Parathyroid adenoma (tissue), 2 donors: ENCODE data around the gene ALPL.

Source experiments
- H2AFZ ChIP-seq: fragments of 300-600 bp; sonication (generic); one replicate; pipeline ENCODE4 v1.7.0; 2017; ENCODE audit warnings: antibody characterized with exemption, mild to moderate bottlenecking
- H3K27ac ChIP-seq: fragments of 300-600 bp; sonication (generic); one replicate; pipeline ENCODE4 v1.7.0; 2017
- H3K27me3 ChIP-seq: fragments of 300-600 bp; sonication (generic); one replicate; pipeline ENCODE4 v1.7.0; 2017; ENCODE audit warnings: low read length; ENCODE audit not compliant: control insufficient read depth, insufficient read depth
- H3K36me3 ChIP-seq: fragments of 300-600 bp; sonication (generic); one replicate; pipeline ENCODE4 v1.7.0; 2017; ENCODE audit warnings: low read length; ENCODE audit not compliant: control insufficient read depth, insufficient read depth
- H3K4me1 ChIP-seq: fragments of 300-600 bp; sonication (generic); one replicate; pipeline ENCODE4 v1.7.0; 2017; ENCODE audit warnings: control low read depth
- H3K4me2 ChIP-seq: fragments of 300-600 bp; sonication (generic); one replicate; pipeline ENCODE4 v1.7.0; 2017; ENCODE audit warnings: low read length
- H3K4me3 ChIP-seq: fragments of 300-600 bp; sonication (generic); one replicate; pipeline ENCODE4 v1.7.0; 2017; ENCODE audit warnings: low read depth, low read length
- H3K79me2 ChIP-seq: fragments of 300-600 bp; sonication (generic); one replicate; pipeline ENCODE4 v1.7.0; 2017; ENCODE audit warnings: control low read depth
- H3K9ac ChIP-seq: fragments of 300-600 bp; sonication (generic); one replicate; pipeline ENCODE4 v1.7.0; 2017; ENCODE audit warnings: mild to moderate bottlenecking
- H3K9me3 ChIP-seq: fragments of 300-600 bp; sonication (generic); one replicate; pipeline ENCODE4 v1.7.0; 2017; ENCODE audit warnings: low read length; ENCODE audit not compliant: control insufficient read depth
- CTCF ChIP-seq: fragments of 300-600 bp; sonication (generic); IDR thresholded peaks from one replicate; pipeline ENCODE4 v1.7.0; 2017; ENCODE audit warnings: antibody characterized with exemption, mild to moderate bottlenecking
- donor health status: primary hyperparathyroidism.

ALPL gene

GRCh38 chr1:21576798-21577187, 67.6 kb downstream of the ALPL start:
- TF ChIP-seq CTCF, result no peak
- no peaks in the 10 kb centered on the region for H3K36me3 ChIP-seq
- H3K4me2 ChIP-seq, result no peak overlapping the region
- no peaks in the 10 kb centered on the region for H3K4me1 ChIP-seq
- H3K79me2 ChIP-seq, result no peaks in the 10 kb centered on the region
- no peak overlapping the region for H2AFZ ChIP-seq
- H3K27ac ChIP-seq, result no peak overlapping the region
- no peak overlapping the region for H3K4me3 ChIP-seq
- H3K9me3 ChIP-seq, result no peaks in the 10 kb centered on the region
- no peak overlapping the region for H3K9ac ChIP-seq
- no peaks in the 10 kb centered on the region for H3K27me3 ChIP-seq

- Histone ChIP-seq H3K36me3 (no peaks in the 10 kb centered on the region), H3K9ac (no peak overlapping the region), H3K27me3 (no peaks in the 10 kb centered on the region), H2AFZ (no peak overlapping the region), H3K4me3 (no peak overlapping the region), H3K27ac (no peak overlapping the region), H3K79me2 (no peaks in the 10 kb centered on the region), H3K4me1 (no peaks in the 10 kb centered on the region), H3K4me2 (no peak overlapping the region), H3K9me3 (no peaks in the 10 kb centered on the region)
- TF ChIP-seq CTCF, result no peak
These were observed 68.1 kb downstream of the ALPL start for GRCh38 chr1:21577324-21577723.

- Histone ChIP-seq H3K36me3 (no peaks in the 10 kb centered on the region), H3K4me3 (no peak overlapping the region), H3K79me2 (no peaks in the 10 kb centered on the region), H3K9ac (no peak overlapping the region), H3K27ac (no peak overlapping the region), H3K9me3 (no peaks in the 10 kb centered on the region), H2AFZ (no peak overlapping the region), H3K4me1 (no peaks in the 10 kb centered on the region), H3K4me2 (no peak overlapping the region), H3K27me3 (no peaks in the 10 kb centered on the region)
- no peak for TF ChIP-seq CTCF
These were observed 68.7 kb downstream of the ALPL start for GRCh38 chr1:21577933-21578332.

GRCh38 chr1:21579791-21580190, 70.6 kb downstream of the ALPL start:
- Histone ChIP-seq H3K4me3 (no peak overlapping the region), H3K9me3 (no peaks in the 10 kb centered on the region), H3K4me1 (no peaks in the 10 kb centered on the region), H3K27me3 (no peaks in the 10 kb centered on the region), H3K79me2 (no peaks in the 10 kb centered on the region), H2AFZ (no peak overlapping the region), H3K9ac (no peak overlapping the region), H3K27ac (no peak overlapping the region), H3K36me3 (no peaks in the 10 kb centered on the region), H3K4me2 (no peak overlapping the region)
- no peak for TF ChIP-seq CTCF

GRCh38 chr1:21584096-21584495, 74.9 kb downstream of the ALPL start:
- Histone ChIP-seq H3K4me2 (no peak overlapping the region), H3K36me3 (no peaks in the 10 kb centered on the region), H3K27me3 (no peaks in the 10 kb centered on the region), H3K4me3 (no peak overlapping the region), H3K79me2 (no peaks in the 10 kb centered on the region), H3K27ac (no peak overlapping the region), H3K4me1 (peaks cover 5% of the 10 kb centered on the region), H3K9me3 (no peaks in the 10 kb centered on the region), H3K9ac (no peak overlapping the region), H2AFZ (no peak overlapping the region)
- TF ChIP-seq CTCF, result no peak
